ENCODE data around the gene MYADML2.
A peak's percentile ranks its signal among the peaks of the same experiment; 100 is the strongest.

The MYADML2 gene

DNA sequence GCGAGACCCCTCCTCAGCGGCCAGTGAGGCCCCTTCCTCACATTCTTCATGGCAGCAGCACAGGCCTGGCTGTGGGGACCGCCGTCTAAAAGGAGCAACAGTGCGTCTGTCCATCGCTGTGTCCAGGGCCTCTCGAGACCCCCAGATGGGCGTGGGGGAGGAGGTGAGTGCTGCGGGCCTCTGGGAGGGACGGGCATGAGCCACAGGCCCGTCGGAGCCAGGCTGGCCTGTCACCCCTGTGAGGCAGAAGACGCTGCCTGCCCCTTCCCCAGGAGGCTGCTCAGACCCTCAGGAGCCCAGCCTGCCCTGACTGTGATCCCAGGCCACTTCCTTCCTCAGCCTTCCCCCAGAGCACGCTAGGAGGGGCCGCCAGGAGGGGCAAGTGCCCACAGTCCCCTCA, 7.8 kb downstream of the MYADML2 start:
- no peak for DNase-seq (ENCODE audit: low read depth)

GRCh38 chr17:81935709-81936084, 11.3 kb downstream of the MYADML2 start:
- DNase-seq (ENCODE audit: low read depth): no peak

DNA sequence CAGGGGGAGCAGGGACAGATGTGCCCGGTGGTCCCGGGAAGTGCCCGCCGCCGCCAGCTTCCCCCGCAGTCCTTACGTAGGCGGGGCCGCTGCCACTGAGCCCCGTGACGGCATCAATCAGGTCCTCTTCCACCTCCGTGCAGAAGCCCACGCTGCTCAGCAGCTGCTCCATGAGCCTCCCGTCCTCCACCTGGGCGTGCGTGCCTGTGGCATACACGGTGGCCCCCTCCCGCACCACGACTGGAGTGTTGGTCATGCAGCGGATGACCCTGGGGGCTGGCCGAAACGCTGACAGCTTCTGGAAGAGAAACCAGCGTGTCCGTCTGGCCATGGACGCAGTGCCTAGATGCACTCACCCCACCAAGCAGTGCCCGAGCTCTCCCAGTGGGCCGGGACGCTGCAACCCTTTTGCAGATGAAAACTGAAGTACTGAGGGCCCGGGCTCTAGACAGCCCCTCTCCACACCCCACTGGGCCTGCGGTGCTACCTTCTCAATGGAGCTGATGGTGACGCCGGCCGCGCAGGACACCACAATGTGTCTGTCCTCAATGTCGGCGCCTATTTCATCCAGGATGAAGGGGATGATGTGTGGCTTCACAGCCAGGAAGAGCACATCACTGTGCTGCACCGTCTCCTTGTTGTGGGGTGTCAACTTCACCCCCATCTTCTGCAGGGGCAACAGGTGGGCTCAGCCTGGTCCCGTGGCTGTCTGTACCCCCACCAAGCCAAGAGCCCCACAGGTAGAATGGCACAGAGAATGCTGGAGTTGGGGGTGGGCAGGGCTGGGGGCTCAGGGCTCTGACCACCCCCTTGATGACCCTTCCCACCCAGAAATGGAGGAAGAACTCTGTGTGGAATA, 12.0 kb downstream of the MYADML2 start:
- DNase-seq (ENCODE audit: low read depth): no peak

- DNase-seq (ENCODE audit: low read depth): no peak
These were observed 12.8 kb downstream of the MYADML2 start for GRCh38 chr17:81934098-81934757.

GRCh38 chr17:81933178-81933699, 13.8 kb downstream of the MYADML2 start:
- DNase-seq (ENCODE audit: low read depth): no peak

DNA sequence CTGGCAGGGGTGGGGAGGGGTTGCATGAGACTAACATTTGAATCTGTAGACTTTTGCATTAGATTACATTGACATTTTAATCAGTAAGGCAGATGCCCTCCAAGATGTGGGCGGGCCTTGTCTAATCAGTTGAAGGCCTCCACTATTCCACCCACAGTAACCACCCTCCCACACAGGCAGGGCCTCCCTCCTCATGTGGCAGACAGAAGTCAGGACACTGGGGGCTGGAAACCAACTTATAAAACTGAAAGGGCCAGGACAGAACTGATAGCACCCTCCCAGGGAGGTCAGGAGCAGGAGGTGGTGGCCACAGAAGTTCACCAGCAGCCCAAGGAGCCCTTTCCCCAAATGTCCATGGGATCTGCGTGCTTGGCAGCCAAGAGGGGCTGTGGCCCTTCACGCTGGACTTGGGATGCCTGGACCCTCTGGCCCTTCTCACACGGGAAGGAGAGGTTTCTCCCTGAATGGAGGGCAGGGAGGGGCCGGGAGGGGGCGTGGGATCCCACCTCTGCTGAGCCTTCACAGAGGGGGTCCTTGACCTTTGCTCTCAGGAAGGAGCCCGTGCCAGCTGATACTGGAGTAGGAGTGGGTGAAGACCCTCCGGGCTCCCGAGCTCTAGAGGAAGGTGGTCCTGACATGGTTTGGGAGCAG, 14.6 kb downstream of the MYADML2 start:
- DNase-seq (ENCODE audit: low read depth): no peak

GRCh38 chr17:81931557-81932332, 15.3 kb downstream of the MYADML2 start:
- DNase-seq (ENCODE audit: low read depth): no peak

- no peak for DNase-seq (ENCODE audit: low read depth)
These were observed 15.9 kb downstream of the MYADML2 start for GRCh38 chr17:81931189-81931556.

DNA sequence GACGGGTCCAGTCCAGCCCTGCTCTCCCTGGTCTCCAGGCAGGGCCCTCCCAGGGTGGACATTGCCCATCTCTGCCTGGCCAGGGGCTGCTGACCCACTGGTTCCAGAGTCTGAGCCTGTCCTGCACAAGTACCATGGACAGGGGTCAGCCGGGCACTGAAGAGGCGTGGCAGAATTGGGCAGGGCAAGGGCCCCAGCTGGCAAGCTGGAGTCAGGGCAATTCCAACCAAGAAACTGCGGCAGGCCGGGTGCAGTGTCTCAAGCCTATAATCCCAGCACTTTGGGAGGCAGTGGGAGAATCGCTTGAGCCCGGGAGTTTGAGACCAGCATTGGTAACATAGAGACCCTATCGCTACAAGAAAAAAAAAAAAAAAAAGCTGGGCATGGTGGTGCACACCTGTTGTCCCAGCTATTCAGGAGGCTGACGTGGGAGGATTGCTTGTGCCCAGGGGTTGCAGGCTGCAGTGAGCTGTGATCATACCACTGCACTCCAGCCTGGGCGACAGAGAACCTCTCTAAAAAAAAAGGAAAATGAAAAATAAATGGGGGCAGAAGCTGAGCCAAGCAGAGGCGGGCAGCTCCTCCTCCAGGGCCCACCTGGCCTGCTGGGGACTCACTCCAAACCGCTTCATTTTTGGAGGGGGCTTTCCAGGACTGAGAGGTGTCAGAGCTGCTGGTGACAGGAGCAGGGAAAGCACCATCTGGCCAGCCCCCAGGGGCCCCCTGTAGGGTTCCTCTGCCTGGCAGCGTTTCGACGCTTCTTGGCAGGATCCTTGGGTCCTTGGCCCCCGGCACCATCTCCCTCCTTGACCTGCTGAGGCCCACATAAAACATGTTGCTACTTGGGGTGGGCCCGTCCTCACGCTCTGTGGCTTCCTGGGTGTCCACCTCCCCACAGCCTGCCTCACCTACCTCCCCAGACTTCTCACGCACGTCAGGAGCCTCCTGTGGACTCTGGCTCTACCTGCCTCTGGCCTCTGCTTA, 16.6 kb downstream of the MYADML2 start:
- no peak for DNase-seq (ENCODE audit: low read depth)

DNA sequence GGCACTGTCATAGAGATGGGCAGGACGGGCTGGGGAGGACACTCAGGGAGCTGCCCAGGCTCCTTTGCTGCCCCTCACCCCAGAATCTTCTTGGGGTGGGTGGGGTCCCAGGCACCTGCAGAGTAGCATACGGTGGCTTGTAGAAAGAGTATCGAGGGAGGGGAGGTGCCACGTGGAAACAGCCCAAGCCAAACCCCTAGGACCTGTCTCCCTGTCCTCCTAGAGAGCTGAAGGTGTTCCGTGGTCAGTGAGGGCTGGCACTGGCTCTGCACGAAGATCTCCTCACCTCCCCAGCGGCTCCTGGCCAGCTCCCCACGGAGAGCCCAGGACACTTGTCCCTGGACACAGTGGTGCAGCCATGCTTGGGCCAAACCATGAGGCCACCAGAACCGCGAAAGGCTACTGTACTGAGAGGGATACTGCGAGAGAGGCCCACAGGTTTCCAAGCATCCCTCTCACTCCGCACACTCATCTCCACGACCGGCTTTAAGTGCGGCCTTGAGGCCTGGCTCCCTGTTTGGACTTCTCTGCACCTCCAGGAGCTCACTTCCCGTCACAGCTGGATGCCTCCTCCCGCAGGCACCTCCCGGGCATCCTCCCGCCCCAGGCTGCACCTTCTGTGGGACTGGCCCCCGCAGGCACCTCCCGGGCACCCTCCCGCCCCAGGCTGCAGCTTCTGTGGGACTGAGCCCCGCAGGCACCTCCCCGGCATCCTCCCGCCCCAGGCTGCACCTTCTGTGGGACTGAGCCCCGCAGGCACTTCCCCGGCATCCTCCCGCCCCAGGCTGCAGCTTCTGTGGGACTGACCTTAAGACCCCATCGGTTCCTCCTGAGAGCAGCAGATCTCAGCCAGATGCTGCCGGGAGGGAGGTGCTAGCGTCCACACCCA, 17.5 kb downstream of the MYADML2 start:
- no peak for DNase-seq (ENCODE audit: low read depth)

GRCh38 chr17:81928544-81929252, 18.3 kb downstream of the MYADML2 start:
- no peak for DNase-seq (ENCODE audit: low read depth)

- peak; percentile 41 for DNase-seq (ENCODE audit: low read depth)
These were observed 19.1 kb downstream of the MYADML2 start, which contains the start of gene MAFG for GRCh38 chr17:81927653-81928543. Gene MAFG, minus strand, starts transcription at chr17:81927735. Its CDS starts 4,550 bp downstream, at chr17:81923185.

DNA sequence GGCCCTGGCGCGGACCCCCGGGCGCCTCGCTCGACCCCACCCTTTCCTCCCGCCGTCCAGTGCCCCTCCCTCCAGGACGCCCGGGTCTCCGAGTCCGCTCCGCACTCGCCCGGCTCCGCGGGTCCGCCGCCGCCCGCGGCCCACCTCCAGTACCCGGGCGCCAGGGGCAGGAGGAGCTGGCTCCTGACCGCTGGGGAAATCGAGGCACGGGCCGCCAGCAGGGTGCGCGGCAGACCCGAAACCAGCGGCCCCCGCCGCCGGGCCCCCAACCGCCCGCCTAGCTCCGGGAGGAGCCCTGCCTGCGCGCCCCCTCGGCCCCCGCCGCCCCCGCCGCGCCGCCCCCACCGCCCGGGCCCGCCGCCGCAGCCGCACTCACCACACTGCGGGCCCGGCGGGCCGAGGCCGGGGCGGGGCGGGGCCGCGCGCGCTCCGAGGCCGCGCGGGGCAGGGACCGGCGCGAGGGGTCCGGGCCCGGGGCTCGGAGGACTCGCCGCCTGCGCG, 19.8 kb downstream of the MYADML2 start:
- no peak for DNase-seq (ENCODE audit: low read depth)

DNA sequence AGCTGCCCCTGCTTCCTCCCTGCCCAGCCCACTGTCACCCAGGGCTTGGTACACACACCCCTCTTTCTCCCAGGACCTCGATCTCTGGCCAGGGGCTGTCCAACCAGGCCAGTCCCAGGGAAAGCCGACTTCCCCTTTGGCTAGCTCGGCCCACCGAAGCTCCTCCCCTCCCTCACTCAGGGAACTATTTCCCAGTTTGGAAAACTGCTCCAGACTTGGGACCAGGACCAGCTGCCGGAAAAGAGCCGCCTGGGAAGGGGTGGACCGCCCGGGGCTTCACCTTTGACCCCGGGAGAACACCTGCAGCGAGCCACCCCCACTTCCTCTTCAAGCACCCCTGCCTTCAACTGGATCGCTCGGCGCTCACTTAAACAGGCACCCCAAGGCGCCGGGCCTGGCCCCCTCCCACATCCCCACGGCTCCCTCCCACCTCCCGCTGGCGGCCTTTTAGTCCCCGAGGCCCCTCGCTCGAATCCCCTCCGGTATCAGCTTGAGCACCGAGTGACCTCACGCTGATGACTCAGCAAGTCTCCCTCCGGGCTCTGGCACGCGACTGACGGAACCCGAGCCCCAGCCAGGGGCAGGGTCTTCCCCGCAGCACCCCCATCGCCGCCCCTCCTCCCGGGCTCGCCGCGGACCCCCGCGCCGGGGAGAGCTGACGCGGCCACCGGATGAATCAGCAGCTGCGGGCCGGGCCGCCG, 20.4 kb downstream of the MYADML2 start:
- DNase-seq (ENCODE audit: low read depth): peak; percentile 27

DNA sequence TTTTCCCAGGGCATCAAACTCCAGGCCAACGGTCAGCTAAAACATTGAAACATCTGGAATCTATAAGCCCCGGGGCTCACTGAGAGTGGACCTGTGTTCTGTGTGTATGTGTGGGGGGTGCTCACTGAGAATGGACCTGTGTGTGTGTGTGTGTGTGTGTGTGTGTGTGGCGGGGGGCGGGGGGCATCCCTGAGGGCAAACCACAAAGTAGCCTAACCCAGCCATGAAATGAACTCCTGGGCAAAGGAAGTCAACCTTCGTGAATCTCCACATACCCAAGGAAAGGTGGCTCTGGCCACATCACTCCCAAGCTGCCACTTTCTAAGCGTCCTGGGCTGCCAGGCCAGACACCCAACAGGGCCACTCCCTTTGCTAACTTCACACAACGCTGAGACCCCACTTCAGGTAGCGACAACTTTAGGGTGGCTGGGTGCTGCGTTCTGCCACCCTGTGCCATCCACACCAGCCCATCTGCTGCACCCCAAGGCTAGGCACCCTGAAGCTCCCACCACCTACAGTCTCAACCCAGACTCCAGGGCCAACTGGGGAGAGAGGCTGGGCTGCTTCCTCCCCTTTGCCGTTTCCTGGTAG, 21.1 kb downstream of the MYADML2 start:
- no peak for DNase-seq (ENCODE audit: low read depth)

Measured in HS-27A (cell line).